Measurements from ENCODE around the gene NLRC5.

DNA sequence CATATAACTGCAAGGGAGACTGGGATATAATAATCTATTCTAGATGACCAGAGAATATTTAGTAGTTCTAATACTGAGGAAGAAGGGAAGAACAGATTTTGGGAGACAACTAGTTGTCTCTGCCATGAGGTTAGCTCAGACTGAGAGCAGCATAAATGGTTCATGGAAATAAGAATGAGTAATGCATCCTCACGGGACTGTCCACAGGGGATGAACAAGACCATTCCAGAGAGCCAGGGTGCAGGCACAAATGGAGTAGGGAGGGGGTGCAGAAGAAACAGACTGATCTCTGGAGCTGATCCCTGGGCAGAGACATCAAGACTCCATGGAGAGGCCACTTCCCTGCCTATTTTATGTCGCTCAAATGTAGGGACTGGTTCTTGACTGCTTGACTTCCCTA lies 30.4 kb downstream of the NLRC5 start:
- TF ChIP-seq, protein P1, sequence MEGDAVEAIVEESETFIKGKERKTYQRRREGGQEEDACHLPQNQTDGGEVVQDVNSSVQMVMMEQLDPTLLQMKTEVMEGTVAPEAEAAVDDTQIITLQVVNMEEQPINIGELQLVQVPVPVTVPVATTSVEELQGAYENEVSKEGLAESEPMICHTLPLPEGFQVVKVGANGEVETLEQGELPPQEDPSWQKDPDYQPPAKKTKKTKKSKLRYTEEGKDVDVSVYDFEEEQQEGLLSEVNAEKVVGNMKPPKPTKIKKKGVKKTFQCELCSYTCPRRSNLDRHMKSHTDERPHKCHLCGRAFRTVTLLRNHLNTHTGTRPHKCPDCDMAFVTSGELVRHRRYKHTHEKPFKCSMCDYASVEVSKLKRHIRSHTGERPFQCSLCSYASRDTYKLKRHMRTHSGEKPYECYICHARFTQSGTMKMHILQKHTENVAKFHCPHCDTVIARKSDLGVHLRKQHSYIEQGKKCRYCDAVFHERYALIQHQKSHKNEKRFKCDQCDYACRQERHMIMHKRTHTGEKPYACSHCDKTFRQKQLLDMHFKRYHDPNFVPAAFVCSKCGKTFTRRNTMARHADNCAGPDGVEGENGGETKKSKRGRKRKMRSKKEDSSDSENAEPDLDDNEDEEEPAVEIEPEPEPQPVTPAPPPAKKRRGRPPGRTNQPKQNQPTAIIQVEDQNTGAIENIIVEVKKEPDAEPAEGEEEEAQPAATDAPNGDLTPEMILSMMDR (IDR thresholded peaks at IDR 0.05): no peak
- no peak for TF ChIP-seq POLR2A (IDR thresholded peaks at IDR 0.05)
